ENCODE measurements around the gene CTNNA3. TPM values are rescaled to one million over a fixed set of nuclear protein-coding genes. Genes with fewer than 3 reads are reported as not detected.

Gene CTNNA3
- total and polyA plus RNA-seq, 4 experiments from 2014 or later = not detected

GRCh38 chr10:66098595-66099480 lies 1597.2 kb downstream of the CTNNA3 start:
- H3K4me3 Mint-ChIP-seq = no peak overlapping the region
- CTCF ChIA-PET (ENCODE audit: partially characterized antibody) = no interaction called here

GRCh38 chr10:66095610-66096009 lies 1600.4 kb downstream of the CTNNA3 start:
- H3K4me1 Mint-ChIP-seq = no peaks in the 10 kb centered on the region
- H3K36me3 ChIP-seq (ENCODE audit: insufficient read depth, low read length) = no peaks in the 10 kb centered on the region
- no peak overlapping the region for H3K27ac Mint-ChIP-seq
- intact Hi-C loops (cut with micrococcal nuclease) = no loop called here
- no peaks in the 10 kb centered on the region for H3K27me3 ChIP-seq (ENCODE audit: insufficient read depth, low read length)
- no peak overlapping the region for H3K4me3 ChIP-seq (ENCODE audit: low read length in 2 of 2)
- no peaks in the 10 kb centered on the region for H3K36me3 Mint-ChIP-seq
- H3K4me1 ChIP-seq (ENCODE audit: insufficient read depth, low read length) = no peaks in the 10 kb centered on the region
- no peak overlapping the region for H3K4me3 Mint-ChIP-seq
- POLR2A ChIA-PET (ENCODE audit: partially characterized antibody) = no interaction called here
- no peaks in the 10 kb centered on the region for H3K9me3 ChIP-seq (ENCODE audit: control insufficient read depth in 1 of 2, low read length in 2 of 2)
- H3K27ac ChIP-seq (ENCODE audit: low read depth, low read length) = no peak overlapping the region
- CTCF ChIA-PET (ENCODE audit: partially characterized antibody) = no interaction called here
- H3K9me3 Mint-ChIP-seq = peaks cover 0 to 4% (median 0%) of the 10 kb centered on the region in 8 donors
- DNase-seq = no peak
- H3K27me3 Mint-ChIP-seq = no peaks in the 10 kb centered on the region

More at GRCh38 chr10:66098595-66099480, 1597.2 kb downstream of the CTNNA3 start:
- no peaks in the 10 kb centered on the region for H3K4me1 Mint-ChIP-seq
- H3K27ac Mint-ChIP-seq = no peak overlapping the region
- Histone ChIP-seq H3K27ac (ENCODE audit: low read depth, low read length) (no peak overlapping the region), H3K27me3 (ENCODE audit: insufficient read depth, low read length) (no peaks in the 10 kb centered on the region), H3K36me3 (ENCODE audit: insufficient read depth, low read length) (no peaks in the 10 kb centered on the region), H3K4me3 (ENCODE audit: low read length in 2 of 2) (no peak overlapping the region), H3K4me1 (ENCODE audit: insufficient read depth, low read length) (no peaks in the 10 kb centered on the region), H3K9me3 (ENCODE audit: control insufficient read depth in 1 of 2, low read length in 2 of 2) (no peaks in the 10 kb centered on the region)
- POLR2A ChIA-PET (ENCODE audit: partially characterized antibody) = no interaction called here
- H3K9me3 Mint-ChIP-seq = peaks cover 0 to 4% (median 0%) of the 10 kb centered on the region in 8 donors
- no peaks in the 10 kb centered on the region for H3K27me3 Mint-ChIP-seq
- no peaks in the 10 kb centered on the region for H3K36me3 Mint-ChIP-seq
- DNase-seq = no peak
- intact Hi-C loops (cut with micrococcal nuclease) = no loop called here

- no peaks in the 10 kb centered on the region for H3K4me1 Mint-ChIP-seq
- no peak overlapping the region for H3K4me3 Mint-ChIP-seq
- no peaks in the 10 kb centered on the region for H3K36me3 Mint-ChIP-seq
- no peak overlapping the region for H3K27ac Mint-ChIP-seq
- no peak for DNase-seq
- Histone ChIP-seq H3K4me3 (ENCODE audit: low read length in 2 of 2) (no peak overlapping the region), H3K36me3 (ENCODE audit: insufficient read depth, low read length) (no peaks in the 10 kb centered on the region), H3K27me3 (ENCODE audit: insufficient read depth, low read length) (no peaks in the 10 kb centered on the region), H3K27ac (ENCODE audit: low read depth, low read length) (no peak overlapping the region), H3K9me3 (ENCODE audit: control insufficient read depth in 1 of 2, low read length in 2 of 2) (no peaks in the 10 kb centered on the region), H3K4me1 (ENCODE audit: insufficient read depth, low read length) (no peaks in the 10 kb centered on the region)
- ChIA-PET CTCF (ENCODE audit: partially characterized antibody) (no interaction called here), POLR2A (ENCODE audit: partially characterized antibody) (no interaction called here)
- H3K27me3 Mint-ChIP-seq = no peaks in the 10 kb centered on the region
- peaks cover 0 to 7% (median 2%) of the 10 kb centered on the region in 8 donors for H3K9me3 Mint-ChIP-seq
- intact Hi-C loops (cut with micrococcal nuclease) = no loop called here
These were observed 1610.1 kb downstream of the CTNNA3 start for GRCh38 chr10:66085906-66086305.

- Mint-ChIP-seq H3K9me3 (peaks cover 0 to 9% (median 0%) of the 10 kb centered on the region in 8 donors), H3K27ac (no peak overlapping the region), H3K27me3 (no peaks in the 10 kb centered on the region), H3K36me3 (no peaks in the 10 kb centered on the region), H3K4me1 (no peaks in the 10 kb centered on the region), H3K4me3 (no peak overlapping the region)
- no peak for DNase-seq
- no peaks in the 10 kb centered on the region for H3K4me1 ChIP-seq (ENCODE audit: insufficient read depth, low read length)
- no peak overlapping the region for H3K4me3 ChIP-seq (ENCODE audit: low read length in 2 of 2)
- no peaks in the 10 kb centered on the region for H3K36me3 ChIP-seq (ENCODE audit: insufficient read depth, low read length)
- CTCF ChIA-PET (ENCODE audit: partially characterized antibody) = no interaction called here
- H3K9me3 ChIP-seq (ENCODE audit: control insufficient read depth in 1 of 2, low read length in 2 of 2) = no peaks in the 10 kb centered on the region
- intact Hi-C loops (cut with micrococcal nuclease) = no loop called here
- POLR2A ChIA-PET (ENCODE audit: partially characterized antibody) = no interaction called here
- no peaks in the 10 kb centered on the region for H3K27me3 ChIP-seq (ENCODE audit: insufficient read depth, low read length)
- H3K27ac ChIP-seq (ENCODE audit: low read depth, low read length) = no peak overlapping the region
These were observed 1624.1 kb downstream of the CTNNA3 start for GRCh38 chr10:66071907-66072306.

DNA sequence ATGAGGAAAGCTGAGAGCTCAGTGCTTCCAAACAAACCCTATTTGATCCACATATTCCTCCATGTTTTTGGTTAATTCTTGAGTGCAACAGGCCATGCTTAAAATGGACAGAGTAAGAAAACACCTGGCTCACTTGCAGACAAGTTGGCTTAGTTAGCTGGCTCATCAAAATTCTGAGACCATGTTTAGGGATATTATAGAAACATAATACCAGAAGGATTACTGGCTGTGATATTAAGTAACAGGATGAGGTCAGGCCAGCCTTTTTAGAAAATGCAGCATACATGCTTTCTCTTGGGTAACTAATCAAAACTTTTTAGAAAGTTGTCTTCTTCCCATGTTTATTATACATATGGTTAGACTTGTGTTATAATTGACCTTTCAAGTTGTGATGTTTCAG lies 1637.4 kb downstream of the CTNNA3 start:
- H3K27me3 Mint-ChIP-seq = no peaks in the 10 kb centered on the region
- peaks cover 2 to 13% (median 5%) of the 10 kb centered on the region in 8 donors for H3K9me3 Mint-ChIP-seq

DNA sequence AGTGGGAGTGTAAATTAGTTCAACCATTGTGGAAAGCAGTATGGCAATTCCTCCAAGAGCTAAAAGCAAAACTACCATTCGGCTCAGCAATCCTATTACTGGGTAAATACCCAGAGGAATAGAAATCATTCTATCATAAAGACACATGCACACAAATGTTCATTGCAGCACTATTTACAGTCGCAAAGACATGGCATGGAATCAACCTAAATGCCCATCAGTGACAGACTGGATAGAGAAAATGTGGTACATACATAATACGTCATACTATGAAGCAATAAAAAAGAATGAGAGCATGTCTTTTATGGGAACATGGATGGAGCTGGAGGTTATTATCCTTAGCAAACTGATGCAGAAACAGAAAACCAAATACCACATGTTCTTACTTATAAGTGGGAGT lies 1646.7 kb downstream of the CTNNA3 start:
- ChIA-PET CTCF (ENCODE audit: partially characterized antibody) (no interaction called here), POLR2A (ENCODE audit: partially characterized antibody) (no interaction called here)
- H3K27ac ChIP-seq (ENCODE audit: low read depth, low read length) = no peak overlapping the region
- DNase-seq = no peak
- peaks cover 0 to 22% (median 7%) of the 10 kb centered on the region in 8 donors for H3K9me3 Mint-ChIP-seq
- no peaks in the 10 kb centered on the region for H3K27me3 ChIP-seq (ENCODE audit: insufficient read depth, low read length)
- intact Hi-C loops (cut with micrococcal nuclease) = no loop called here
- no peaks in the 10 kb centered on the region for H3K4me1 Mint-ChIP-seq
- no peaks in the 10 kb centered on the region for H3K4me1 ChIP-seq (ENCODE audit: insufficient read depth, low read length)
- H3K36me3 ChIP-seq (ENCODE audit: insufficient read depth, low read length) = no peaks in the 10 kb centered on the region
- no peaks in the 10 kb centered on the region for H3K36me3 Mint-ChIP-seq
- no peaks in the 10 kb centered on the region for H3K27me3 Mint-ChIP-seq
- H3K4me3 Mint-ChIP-seq = no peak overlapping the region
- no peak overlapping the region for H3K4me3 ChIP-seq (ENCODE audit: low read length in 2 of 2)
- H3K9me3 ChIP-seq (ENCODE audit: control insufficient read depth in 1 of 2, low read length in 2 of 2) = peaks cover 0 to 3% of the 10 kb centered on the region in 2 donors
- H3K27ac Mint-ChIP-seq = no peak overlapping the region

More for the DNA sequence above, 1637.4 kb downstream of the CTNNA3 start:
- intact Hi-C loops (cut with micrococcal nuclease) = no loop called here
- Mint-ChIP-seq H3K36me3 (no peaks in the 10 kb centered on the region), H3K4me1 (no peaks in the 10 kb centered on the region), H3K4me3 (no peak overlapping the region), H3K27ac (no peak overlapping the region)
- no peaks in the 10 kb centered on the region for H3K27me3 ChIP-seq (ENCODE audit: insufficient read depth, low read length)
- H3K9me3 ChIP-seq (ENCODE audit: control insufficient read depth in 1 of 2, low read length in 2 of 2) = no peaks in the 10 kb centered on the region
- H3K4me1 ChIP-seq (ENCODE audit: insufficient read depth, low read length) = no peaks in the 10 kb centered on the region
- H3K27ac ChIP-seq (ENCODE audit: low read depth, low read length) = no peak overlapping the region
- H3K4me3 ChIP-seq (ENCODE audit: low read length in 2 of 2) = no peak overlapping the region
- no peak for DNase-seq
- H3K36me3 ChIP-seq (ENCODE audit: insufficient read depth, low read length) = no peaks in the 10 kb centered on the region
- ChIA-PET CTCF (ENCODE audit: partially characterized antibody) (no interaction called here), POLR2A (ENCODE audit: partially characterized antibody) (no interaction called here)

- no peak overlapping the region for H3K4me3 ChIP-seq (ENCODE audit: low read length in 2 of 2)
- no peak for DNase-seq
- H3K4me3 Mint-ChIP-seq = no peak overlapping the region
- H3K27me3 ChIP-seq (ENCODE audit: insufficient read depth, low read length) = no peaks in the 10 kb centered on the region
- intact Hi-C loops (cut with micrococcal nuclease) = no loop called here
- no peaks in the 10 kb centered on the region for H3K4me1 Mint-ChIP-seq
- ChIA-PET CTCF (ENCODE audit: partially characterized antibody) (no interaction called here), POLR2A (ENCODE audit: partially characterized antibody) (no interaction called here)
- no peaks in the 10 kb centered on the region for H3K4me1 ChIP-seq (ENCODE audit: insufficient read depth, low read length)
- H3K9me3 ChIP-seq (ENCODE audit: control insufficient read depth in 1 of 2, low read length in 2 of 2) = peaks cover 0 to 3% of the 10 kb centered on the region in 2 donors
- H3K27ac Mint-ChIP-seq = no peak overlapping the region
- peaks cover 2 to 24% (median 10%) of the 10 kb centered on the region in 8 donors for H3K9me3 Mint-ChIP-seq
- H3K36me3 Mint-ChIP-seq = no peaks in the 10 kb centered on the region
- H3K27ac ChIP-seq (ENCODE audit: low read depth, low read length) = no peak overlapping the region
- H3K36me3 ChIP-seq (ENCODE audit: insufficient read depth, low read length) = no peaks in the 10 kb centered on the region
- H3K27me3 Mint-ChIP-seq = no peaks in the 10 kb centered on the region
These were observed 1650.1 kb downstream of the CTNNA3 start for GRCh38 chr10:66045859-66046258.
